IPS-18a (cell line): Measurements from ENCODE around the gene LRP5.

Source experiments
- H3K27ac ChIP-seq: one replicate; pipeline ENCODE4 v1.5.1; 2013; ENCODE audit warnings: low read length
- H3K27me3 ChIP-seq: one replicate; pipeline ENCODE4 v1.6.1; 2013; ENCODE audit warnings: mild to moderate bottlenecking, low read length; ENCODE audit not compliant: control insufficient read depth, insufficient read depth
- H3K36me3 ChIP-seq: one replicate; pipeline ENCODE4 v1.6.1; 2013; ENCODE audit warnings: low read depth, low read length; ENCODE audit not compliant: control insufficient read depth
- H3K4me1 ChIP-seq: one replicate; pipeline ENCODE4 v1.6.1; 2013; ENCODE audit warnings: low read depth, low read length; ENCODE audit not compliant: control insufficient read depth
- H3K4me3 ChIP-seq: one replicate; pipeline ENCODE4 v1.5.1; 2013; ENCODE audit warnings: low read length
- H3K9ac ChIP-seq: one replicate; pipeline ENCODE4 v1.6.1; 2013; ENCODE audit warnings: mild to moderate bottlenecking, low read length, moderate library complexity
- H3K9me3 ChIP-seq: one replicate; pipeline ENCODE4 v1.6.1; 2013; ENCODE audit warnings: low read depth, low read length; ENCODE audit not compliant: control insufficient read depth

LRP5 gene

DNA sequence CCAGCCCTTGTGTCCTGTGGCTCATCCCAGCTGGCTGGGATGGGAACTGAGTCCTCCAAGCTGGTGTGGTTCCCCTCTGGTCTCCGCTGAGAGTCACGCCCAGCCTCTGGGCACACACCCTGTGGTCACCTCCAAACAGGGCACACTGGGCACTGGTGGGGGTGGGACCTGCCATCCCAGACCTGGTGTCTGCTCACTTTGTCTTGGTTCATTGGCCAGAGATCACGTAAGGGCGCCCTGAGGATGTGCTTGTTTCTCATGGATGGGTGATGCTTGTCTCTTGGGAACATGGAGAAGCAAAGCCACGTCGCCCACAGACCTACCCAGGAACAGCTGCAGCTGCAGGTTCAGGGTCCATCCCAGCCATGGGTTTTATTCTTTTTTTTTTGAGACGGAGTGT, 43.1 kb downstream of the LRP5 start:
- H3K4me3 ChIP-seq = no peak overlapping the region
- no peaks in the 10 kb centered on the region for H3K36me3 ChIP-seq
- H3K27me3 ChIP-seq = no peaks in the 10 kb centered on the region
- no peak overlapping the region for H3K9ac ChIP-seq
- no peak overlapping the region for H3K27ac ChIP-seq
- peaks cover 4% of the 10 kb centered on the region for H3K4me1 ChIP-seq
- H3K9me3 ChIP-seq = no peaks in the 10 kb centered on the region

DNA sequence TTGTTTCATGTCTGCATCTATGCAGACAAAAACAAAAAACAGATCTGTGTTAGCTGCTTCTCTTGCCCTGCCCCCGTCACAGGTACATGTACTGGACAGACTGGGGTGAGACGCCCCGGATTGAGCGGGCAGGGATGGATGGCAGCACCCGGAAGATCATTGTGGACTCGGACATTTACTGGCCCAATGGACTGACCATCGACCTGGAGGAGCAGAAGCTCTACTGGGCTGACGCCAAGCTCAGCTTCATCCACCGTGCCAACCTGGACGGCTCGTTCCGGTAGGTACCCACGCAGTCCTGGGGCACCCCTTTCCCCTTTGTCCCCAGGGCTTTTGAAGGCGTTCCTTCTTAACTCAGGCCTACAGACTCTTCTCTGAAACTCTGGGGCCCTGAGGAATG, 45.2 kb downstream of the LRP5 start:
- Histone ChIP-seq H3K36me3 (no peaks in the 10 kb centered on the region), H3K27ac (no peak overlapping the region), H3K4me3 (no peak overlapping the region), H3K27me3 (no peaks in the 10 kb centered on the region), H3K9me3 (no peaks in the 10 kb centered on the region), H3K9ac (no peak overlapping the region), H3K4me1 (peaks cover 4% of the 10 kb centered on the region)

DNA sequence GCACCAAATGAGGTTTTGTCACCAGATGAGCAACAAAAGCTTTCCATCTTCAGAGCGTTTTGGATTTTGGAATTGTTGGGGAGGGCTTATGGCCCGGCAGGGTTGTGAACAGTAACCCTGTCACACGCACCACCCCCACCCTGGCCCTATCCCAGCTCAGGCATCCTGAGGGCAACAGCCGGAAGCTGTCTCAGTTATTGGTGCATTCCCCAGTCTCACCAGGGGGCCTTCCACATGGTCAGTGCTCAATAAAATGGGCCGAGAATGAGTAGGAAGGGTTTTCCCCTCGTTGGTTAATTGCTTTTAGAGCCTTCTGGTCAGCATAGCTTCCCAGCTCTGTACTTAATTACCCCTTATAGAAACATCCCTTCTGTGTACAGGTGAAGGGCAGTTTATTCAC, 46.0 kb downstream of the LRP5 start:
- H3K27me3 ChIP-seq = no peaks in the 10 kb centered on the region
- no peak overlapping the region for H3K4me3 ChIP-seq
- no peaks in the 10 kb centered on the region for H3K9me3 ChIP-seq
- peaks cover 4% of the 10 kb centered on the region for H3K4me1 ChIP-seq
- no peak overlapping the region for H3K27ac ChIP-seq
- H3K9ac ChIP-seq = no peak overlapping the region
- H3K36me3 ChIP-seq = no peaks in the 10 kb centered on the region

DNA sequence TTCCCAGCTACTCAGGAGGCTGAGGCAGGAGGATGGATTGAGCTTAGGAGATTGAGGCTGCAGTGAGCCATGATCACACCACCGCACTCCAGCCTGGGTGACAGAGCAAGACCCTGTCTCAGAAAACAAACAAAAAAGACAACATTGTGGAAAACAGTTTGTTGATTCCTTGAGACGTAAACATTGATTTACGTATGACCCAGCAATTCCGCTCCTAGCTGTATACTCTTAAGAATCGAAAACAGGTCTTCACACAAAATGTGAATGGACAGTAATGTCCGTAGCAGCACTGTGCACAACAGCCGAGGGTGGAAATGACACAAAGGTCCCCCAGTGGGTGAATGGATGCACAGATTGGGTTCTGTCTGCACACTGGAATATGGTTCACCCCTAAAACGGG, 49.3 kb downstream of the LRP5 start:
- H3K9ac ChIP-seq = no peak overlapping the region
- H3K27me3 ChIP-seq = no peaks in the 10 kb centered on the region
- no peak overlapping the region for H3K4me3 ChIP-seq
- no peaks in the 10 kb centered on the region for H3K4me1 ChIP-seq
- H3K9me3 ChIP-seq = no peaks in the 10 kb centered on the region
- H3K36me3 ChIP-seq = no peaks in the 10 kb centered on the region
- no peak overlapping the region for H3K27ac ChIP-seq

DNA sequence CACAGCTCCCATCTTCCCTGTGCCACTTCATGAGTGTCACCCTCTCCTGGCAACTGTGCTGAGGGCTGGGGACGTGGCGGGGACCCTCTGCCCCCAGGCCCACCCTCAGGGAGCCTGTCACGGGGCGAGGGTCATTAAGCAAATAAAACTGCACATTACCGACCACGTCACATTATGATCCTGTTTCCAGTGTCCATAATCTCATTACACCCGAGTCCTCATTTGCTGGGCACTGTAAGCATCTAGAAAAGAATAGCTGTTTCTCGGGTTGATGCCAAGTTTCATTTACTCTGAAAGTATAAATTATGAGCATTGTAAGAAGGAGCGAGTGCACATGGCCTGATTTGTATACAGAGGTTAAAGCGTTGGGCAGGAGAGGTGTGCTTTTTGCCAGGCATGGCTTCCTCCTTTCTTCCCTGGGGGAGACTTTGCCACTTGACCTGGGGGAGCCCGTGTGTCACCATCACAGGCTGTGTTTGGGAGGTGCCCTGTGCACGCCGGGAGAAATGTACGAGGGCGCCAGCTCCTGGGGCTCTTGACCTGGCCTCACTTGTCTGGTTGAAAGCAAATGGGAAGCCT, 50.5 kb downstream of the LRP5 start:
- Histone ChIP-seq H3K9me3 (no peaks in the 10 kb centered on the region), H3K9ac (no peak overlapping the region), H3K4me3 (no peak overlapping the region), H3K4me1 (no peaks in the 10 kb centered on the region), H3K36me3 (peaks cover under 1% of the 10 kb centered on the region), H3K27me3 (no peaks in the 10 kb centered on the region), H3K27ac (no peak overlapping the region)

DNA sequence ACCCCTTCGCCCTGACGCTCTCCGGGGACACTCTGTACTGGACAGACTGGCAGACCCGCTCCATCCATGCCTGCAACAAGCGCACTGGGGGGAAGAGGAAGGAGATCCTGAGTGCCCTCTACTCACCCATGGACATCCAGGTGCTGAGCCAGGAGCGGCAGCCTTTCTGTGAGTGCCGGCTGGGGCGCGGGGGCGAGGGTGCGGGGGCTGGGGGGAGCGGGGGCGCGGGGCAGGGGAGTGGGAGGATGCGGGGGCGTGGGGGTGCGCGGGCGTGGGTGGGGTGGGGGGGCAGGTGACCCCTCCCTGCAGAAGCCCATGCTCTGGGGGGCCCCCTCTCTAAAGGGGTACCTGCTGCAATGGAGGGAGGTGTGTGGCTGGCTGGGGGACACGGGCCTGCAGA, 51.4 kb downstream of the LRP5 start:
- H3K4me1 ChIP-seq = no peaks in the 10 kb centered on the region
- no peak overlapping the region for H3K27ac ChIP-seq
- no peaks in the 10 kb centered on the region for H3K27me3 ChIP-seq
- H3K36me3 ChIP-seq = peaks cover 3% of the 10 kb centered on the region
- no peaks in the 10 kb centered on the region for H3K9me3 ChIP-seq
- H3K9ac ChIP-seq = no peak overlapping the region
- no peak overlapping the region for H3K4me3 ChIP-seq

DNA sequence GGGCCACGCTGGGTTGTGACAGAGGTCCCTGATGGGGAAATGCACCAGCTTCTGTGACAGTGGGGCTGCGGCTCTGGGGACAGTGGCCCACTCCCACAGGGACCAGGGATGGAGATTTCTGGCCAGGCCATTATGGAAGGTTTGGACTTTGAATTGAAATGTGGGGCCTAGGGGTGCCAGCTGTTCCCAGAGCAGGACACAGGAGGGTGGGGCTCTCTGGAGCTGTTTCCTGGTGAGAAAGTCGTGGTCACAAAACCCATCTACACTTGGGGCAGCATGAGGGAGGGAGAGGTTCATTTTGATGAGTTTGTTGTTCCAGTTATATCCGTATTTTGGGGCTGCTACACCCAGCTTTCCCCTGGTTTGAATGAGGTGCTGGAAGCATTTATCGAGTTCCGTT, 52.2 kb downstream of the LRP5 start:
- Histone ChIP-seq H3K27me3 (no peaks in the 10 kb centered on the region), H3K4me3 (no peak overlapping the region), H3K36me3 (peaks cover 3% of the 10 kb centered on the region), H3K9me3 (no peaks in the 10 kb centered on the region), H3K27ac (no peak overlapping the region), H3K4me1 (no peaks in the 10 kb centered on the region), H3K9ac (no peak overlapping the region)

DNA sequence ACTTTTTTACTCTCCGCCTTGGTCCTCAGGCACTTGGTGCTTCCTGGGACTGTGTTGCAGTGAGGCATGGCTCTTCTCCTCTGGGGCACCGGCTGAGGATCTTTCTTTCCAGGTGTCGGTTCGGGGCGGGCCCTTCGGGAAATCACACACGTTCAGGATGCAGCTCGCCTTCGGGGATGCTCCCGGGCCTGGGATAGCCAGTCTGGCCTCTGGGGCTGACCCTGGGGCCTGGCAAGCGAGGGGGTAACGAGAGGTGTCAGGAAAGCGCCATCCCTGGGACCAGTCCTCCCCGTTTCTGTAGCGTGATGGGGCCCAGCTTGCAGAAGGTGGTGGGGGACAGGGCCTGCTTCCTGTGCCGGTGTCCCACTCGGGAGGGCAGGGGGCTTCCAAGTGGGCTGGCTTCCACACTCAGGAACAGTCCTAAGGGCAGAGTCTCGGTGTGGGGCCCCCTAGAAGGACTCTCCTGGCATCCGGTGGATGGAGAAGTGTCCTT, 53.6 kb downstream of the LRP5 start:
- Histone ChIP-seq H3K9me3 (no peaks in the 10 kb centered on the region), H3K27me3 (no peaks in the 10 kb centered on the region), H3K4me3 (no peak overlapping the region), H3K9ac (no peak overlapping the region), H3K36me3 (peaks cover 3% of the 10 kb centered on the region), H3K27ac (no peak overlapping the region), H3K4me1 (no peaks in the 10 kb centered on the region)

DNA sequence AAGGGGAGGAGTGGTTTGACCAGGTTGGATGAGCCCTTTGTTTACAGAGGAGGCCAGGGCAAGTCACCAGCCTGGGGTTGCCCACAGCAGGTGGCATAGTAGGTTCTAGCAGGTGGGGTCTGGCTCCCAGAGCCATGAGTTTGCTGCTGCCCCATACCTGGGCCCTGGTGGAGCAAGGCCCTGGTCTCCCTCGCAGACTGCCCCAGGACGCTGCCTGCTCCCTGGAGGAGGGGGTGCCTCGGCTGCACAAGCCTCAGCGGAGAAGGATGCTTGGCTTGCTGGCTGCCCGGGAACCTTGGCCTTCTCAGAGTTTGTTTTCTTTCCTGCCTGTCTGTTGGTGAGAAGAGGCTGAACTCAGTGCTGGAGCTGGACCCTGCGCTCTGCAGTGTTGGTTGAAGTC, 54.9 kb downstream of the LRP5 start:
- H3K27me3 ChIP-seq = no peaks in the 10 kb centered on the region
- H3K9ac ChIP-seq = no peak overlapping the region
- H3K36me3 ChIP-seq = peaks cover 3% of the 10 kb centered on the region

DNA sequence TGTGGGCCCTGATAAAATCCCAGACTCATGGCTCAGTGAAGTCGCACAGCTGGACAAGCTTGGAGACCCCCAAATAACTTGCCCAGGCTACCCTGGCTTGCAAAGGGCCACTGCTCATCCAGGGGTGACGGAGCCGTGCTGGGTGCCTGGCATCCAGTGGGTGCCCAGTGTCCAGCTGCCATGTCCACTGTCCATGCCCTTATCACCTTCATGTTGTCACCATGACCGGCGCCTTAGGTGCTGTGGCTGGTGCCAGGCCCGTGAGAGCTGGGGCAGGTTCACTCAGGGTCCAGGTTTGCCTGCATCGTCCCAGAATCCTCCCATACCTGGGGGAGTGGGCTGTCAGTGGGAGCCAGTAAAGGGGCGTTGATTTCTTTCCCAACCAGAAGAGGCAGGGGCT, 57.4 kb downstream of the LRP5 start:
- no peaks in the 10 kb centered on the region for H3K27me3 ChIP-seq
- H3K9ac ChIP-seq = no peak overlapping the region
- H3K36me3 ChIP-seq = peaks cover 3% of the 10 kb centered on the region
- H3K27ac ChIP-seq = no peak overlapping the region
- H3K9me3 ChIP-seq = no peaks in the 10 kb centered on the region
- no peak overlapping the region for H3K4me3 ChIP-seq
- H3K4me1 ChIP-seq = no peaks in the 10 kb centered on the region

More for the DNA sequence above, 54.9 kb downstream of the LRP5 start:
- no peaks in the 10 kb centered on the region for H3K9me3 ChIP-seq
- no peaks in the 10 kb centered on the region for H3K4me1 ChIP-seq
- H3K27ac ChIP-seq = no peak overlapping the region
- no peak overlapping the region for H3K4me3 ChIP-seq

DNA sequence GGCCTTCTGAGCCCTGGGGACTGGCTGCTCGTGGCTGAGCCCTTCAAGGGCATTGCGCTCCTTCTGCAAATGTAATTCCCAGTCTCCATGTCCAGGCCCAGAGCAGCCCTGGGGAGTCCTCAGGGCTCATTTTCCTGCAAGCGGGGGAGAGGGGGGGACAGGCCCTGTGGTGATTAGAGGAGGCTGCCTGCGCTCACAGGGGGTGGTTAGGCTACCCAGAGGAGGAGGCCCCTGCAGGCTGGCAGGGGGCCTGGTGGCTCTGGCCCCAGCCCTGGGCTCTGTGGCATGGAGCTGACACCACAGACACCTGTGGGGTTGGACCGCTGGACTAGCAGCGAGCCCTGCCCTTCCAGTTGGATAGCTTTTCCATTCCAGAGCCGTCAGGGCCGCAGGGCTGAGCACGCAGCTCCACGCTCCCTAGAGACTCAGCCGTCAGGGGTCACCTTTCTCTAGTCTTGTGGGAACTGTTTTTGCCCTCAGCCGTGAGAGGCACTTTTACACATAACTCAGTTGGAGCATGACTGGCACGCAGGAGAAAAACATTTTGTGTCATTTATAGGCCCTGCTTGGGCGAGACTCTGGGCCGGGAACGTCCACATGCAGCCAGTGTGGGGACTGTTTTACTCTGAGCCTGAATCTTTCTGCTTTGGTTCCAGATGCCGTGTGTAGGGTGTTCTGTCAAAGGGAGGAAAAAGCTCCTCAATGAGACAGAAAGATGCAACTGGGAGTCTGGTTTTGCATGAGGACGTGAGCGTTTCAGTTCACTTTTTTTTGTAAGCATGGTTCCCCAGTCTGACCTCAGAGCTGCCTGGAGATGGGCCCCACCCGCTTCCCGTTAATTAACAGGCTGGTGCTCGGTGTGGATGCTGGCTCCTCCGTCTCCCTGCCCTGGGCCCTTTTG, 58.1 kb downstream of the LRP5 start:
- Histone ChIP-seq H3K9me3 (no peaks in the 10 kb centered on the region), H3K9ac (no peak overlapping the region), H3K4me3 (no peak overlapping the region), H3K4me1 (no peaks in the 10 kb centered on the region), H3K36me3 (peaks cover 3% of the 10 kb centered on the region), H3K27me3 (no peaks in the 10 kb centered on the region), H3K27ac (no peak overlapping the region)
